A549 (cell line): ENCODE data around the gene ADAMTS14. TPM values are rescaled to one million over a fixed set of nuclear protein-coding genes. Genes with fewer than 3 reads are reported as not detected.

Experiments
- ATAC-seq, 2 experiments: fragments of 200-7000 bp in 1 of 2; fragments of >200 bp in 1 of 2; cut with Nextera tagmentation in 1 of 2; cut with Tn5 transposase in 1 of 2; 3 replicates each; pipeline versions ENCODE4 v1.8.0 to v1.9.1; 2018 to 2020; ENCODE audit warnings: mild to moderate bottlenecking in 1 of 2, moderate library complexity in 1 of 2
- CTCF ChIA-PET: fragments of 300-600 bp; sonication (Branson Sonifier 250); formaldehyde crosslinking; extraction: SDS; loops from one replicate; lab custom pipeline; 2021; ENCODE audit warnings: antibody characterized with exemption, inconsistent platforms; lab: Yijun Ruan, JAX
- POLR2A ChIA-PET: fragments of 350-600 bp; formaldehyde crosslinking; extraction: SDS; loops from one replicate; lab custom pipeline; 2021; ENCODE audit warnings: antibody characterized with exemption, inconsistent platforms; lab: Yijun Ruan, JAX
- DNase-seq, 2 experiments: peaks; one replicate each; pipeline versions ENCODE4 v3.0.0 to v3.0.0-alpha.2; 2011 to 2016; ENCODE audit warnings: low read depth in 1 of 2, low spot score in 1 of 2
- FAIRE-seq: peaks from 2 replicates; lab custom pipeline; 2011; peaks lifted over from hg19 to GRCh38; lab: Jason Lieb, UNC
- H3K27ac ChIP-seq, 2 experiments: fragments of >200 bp; sonication (Bioruptor Twin); formaldehyde crosslinking; 3 replicates each; pipeline ENCODE4 v1.5.1; 2016 to 2017
- H3K4me1 ChIP-seq: fragments of >200 bp; sonication (Bioruptor Twin); formaldehyde crosslinking; 3 replicates; pipeline ENCODE4 v1.6.1; 2016
- H3K4me2 ChIP-seq: fragments of >200 bp; sonication (Bioruptor Twin); formaldehyde crosslinking; 3 replicates; pipeline ENCODE4 v1.6.1; 2016
- H3K4me3 ChIP-seq: fragments of >200 bp; sonication (Bioruptor Twin); formaldehyde crosslinking; 3 replicates; pipeline ENCODE4 v1.5.1; 2016
- H3K9me3 ChIP-seq: fragments of >200 bp; sonication (Bioruptor Twin); formaldehyde crosslinking; 3 replicates; pipeline ENCODE4 v1.6.1; 2016
- CBX2 ChIP-seq: fragments of 200-600 bp; sonication (generic); IDR thresholded peaks from 2 replicates; pipeline ENCODE4 v1.6.1; 2016; ENCODE audit warnings: low read depth, mild to moderate bottlenecking, borderline replicate concordance
- CBX8 ChIP-seq: fragments of 200-600 bp; sonication (generic); IDR thresholded peaks from 2 replicates; pipeline ENCODE4 v1.6.1; 2016
- CEBPB ChIP-seq, 2 experiments: fragments of >200 bp in 1 of 2; sonication (Bioruptor Twin) in 1 of 2; formaldehyde crosslinking in 1 of 2; IDR thresholded peaks; 2 replicates each; pipeline ENCODE4 v1.6.1; 2012 to 2016
- CHD4 ChIP-seq: fragments of 200-600 bp; sonication (generic); IDR thresholded peaks from 2 replicates; pipeline ENCODE4 v1.6.1; 2016; ENCODE audit warnings: antibody characterized with exemption, mild to moderate bottlenecking, borderline replicate concordance
- EHMT2 ChIP-seq: fragments of 200-600 bp; sonication (generic); IDR thresholded peaks from 2 replicates; pipeline ENCODE4 v1.6.1; 2016; ENCODE audit warnings: antibody characterized with exemption, low read depth, mild to moderate bottlenecking, moderate library complexity
- ELK1 ChIP-seq: fragments of 150-350 bp; IDR thresholded peaks from 2 replicates; pipeline ENCODE4 v1.6.1; 2014; ENCODE audit warnings: low read depth, mild to moderate bottlenecking, low read length
- EP300 ChIP-seq, 2 experiments: fragments of >200 bp; sonication (Bioruptor Twin); formaldehyde crosslinking; IDR thresholded peaks; 2 replicates in 1 of 2; 3 replicates in 1 of 2; pipeline ENCODE4 v1.6.1; 2016 to 2017
- FOSL2 ChIP-seq, 2 experiments: fragments of 450-650 bp in 1 of 2; fragments of >200 bp in 1 of 2; sonication (Bioruptor Twin) in 1 of 2; formaldehyde crosslinking; IDR thresholded peaks; 2 replicates each; pipeline versions ENCODE4 v1.5.0 to v1.6.1; 2016 to 2020; ENCODE audit warnings: mild to moderate bottlenecking in 1 of 2, moderate library complexity in 1 of 2
- FOXS1 ChIP-seq: fragments of 250-450 bp; sonication (Bioruptor Pico); IDR thresholded peaks from 2 replicates; pipeline ENCODE4 v1.5.0; 2020; ENCODE audit warnings: mild to moderate bottlenecking, moderate library complexity
- HDAC2 ChIP-seq: fragments of 200-600 bp; sonication (generic); IDR thresholded peaks from 2 replicates; pipeline ENCODE4 v1.6.1; 2016
- HOXA7 ChIP-seq: fragments of 250-450 bp; sonication (Bioruptor Pico); IDR thresholded peaks from 2 replicates; pipeline ENCODE4 v1.5.0; 2020; ENCODE audit warnings: mild to moderate bottlenecking, moderate library complexity
- HOXB13 ChIP-seq: fragments of 250-450 bp; sonication (Bioruptor Pico); IDR thresholded peaks from 2 replicates; pipeline ENCODE4 v1.5.0; 2020; ENCODE audit warnings: low read depth, mild to moderate bottlenecking, moderate library complexity
- HOXB5 ChIP-seq: fragments of 250-450 bp; sonication (Bioruptor Pico); IDR thresholded peaks from 2 replicates; pipeline ENCODE4 v1.5.0; 2020; ENCODE audit warnings: mild to moderate bottlenecking, moderate library complexity
- JUN ChIP-seq, 2 experiments: fragments of >200 bp; sonication (Bioruptor Twin); formaldehyde crosslinking; IDR thresholded peaks; 2 replicates in 1 of 2; 3 replicates in 1 of 2; pipeline ENCODE4 v1.6.1; 2016 to 2017
- KDM1A ChIP-seq: fragments of 200-600 bp; sonication (generic); IDR thresholded peaks from 2 replicates; pipeline ENCODE4 v1.6.1; 2016; ENCODE audit warnings: low read depth, mild to moderate bottlenecking
- KDM5A ChIP-seq: fragments of 200-600 bp; sonication (generic); IDR thresholded peaks from 2 replicates; pipeline ENCODE4 v1.6.1; 2016; ENCODE audit warnings: antibody characterized with exemption, mild to moderate bottlenecking
- MAX ChIP-seq: IDR thresholded peaks from 2 replicates; pipeline ENCODE4 v1.6.1; 2012
- MAZ ChIP-seq: fragments of 150-350 bp; IDR thresholded peaks from 2 replicates; pipeline ENCODE4 v1.6.1; 2014; ENCODE audit warnings: antibody characterized with exemption, low read depth, low read length, borderline replicate concordance
- NR3C1 ChIP-seq: fragments of >200 bp; sonication (Bioruptor Twin); formaldehyde crosslinking; IDR thresholded peaks from 3 replicates; pipeline ENCODE4 v1.6.1; 2017
- PHF8 ChIP-seq: fragments of 200-600 bp; sonication (generic); IDR thresholded peaks from 2 replicates; pipeline ENCODE4 v1.6.1; 2016; ENCODE audit warnings: low read depth, mild to moderate bottlenecking, antibody characterized with exemption, moderate library complexity, borderline replicate concordance
- POLR2A ChIP-seq: IDR thresholded peaks from 2 replicates; pipeline ENCODE4 v1.6.1; 2012; ENCODE audit warnings: mild to moderate bottlenecking, low read length
- RAD21 ChIP-seq, 2 experiments: fragments of >200 bp in 1 of 2; sonication (Bioruptor Twin) in 1 of 2; formaldehyde crosslinking in 1 of 2; IDR thresholded peaks in 1 of 2; conservative IDR thresholded peaks in 1 of 2; 2 replicates in 1 of 2; 3 replicates in 1 of 2; pipeline ENCODE4 v1.6.1; 2012 to 2018; ENCODE audit warnings: inconsistent platforms in 1 of 2
- RCOR1 ChIP-seq: fragments of 150-350 bp; IDR thresholded peaks from 2 replicates; pipeline ENCODE4 v1.6.1; 2014; ENCODE audit warnings: antibody characterized with exemption, low read length, low read depth
- RFX5 ChIP-seq: fragments of 450-650 bp; IDR thresholded peaks from 2 replicates; pipeline ENCODE4 v1.7.1; 2014; ENCODE audit warnings: antibody characterized with exemption, mild to moderate bottlenecking, moderate library complexity
- SMC3 ChIP-seq: fragments of >200 bp; sonication (Bioruptor Twin); formaldehyde crosslinking; IDR thresholded peaks from 3 replicates; pipeline ENCODE4 v1.6.1; 2018; ENCODE audit warnings: inconsistent platforms
- SREBF2 ChIP-seq: fragments of 450-650 bp; IDR thresholded peaks from 2 replicates; pipeline ENCODE4 v1.6.1; 2014; ENCODE audit warnings: mild to moderate bottlenecking, moderate library complexity
- TFCP2L1 ChIP-seq: fragments of 250-450 bp; sonication (Bioruptor Pico); IDR thresholded peaks from 2 replicates; pipeline ENCODE4 v1.5.0; 2021; ENCODE audit warnings: mild to moderate bottlenecking
- ZFP36 ChIP-seq: fragments of 450-650 bp; IDR thresholded peaks from 2 replicates; pipeline ENCODE4 v1.6.1; 2014; ENCODE audit warnings: borderline replicate concordance; ENCODE audit not compliant: partially characterized antibody
- WGBS: methylation state at CpG from one replicate; pipeline ENCODE4 v1.1.6; 2017; ENCODE audit errors: missing lambda C conversion rate; 5-methylcytosine and 5-hydroxymethylcytosine counted together
- polyA plus RNA-seq, 4 experiments: library from polyadenylated mRNA; depleted of rRNA in 3 of 4; stranded (reverse); fragments of >200 nt; fragmentation: RNase III in 1 of 4; extraction: RNeasy Plus Mini Kit Qiagen cat#74134 plus additional on column Dnase treatment in 1 of 4; gene quantifications; 2 replicates in 3 of 4; 3 replicates in 1 of 4; pipeline ENCODE4 v1.2.3, GENCODE V29; 2011 to 2017
- TF ChIP-seq, protein P1 (sequence below): IDR thresholded peaks from 2 replicates; pipeline ENCODE4 v1.6.1; 2012; ENCODE audit warnings: low read depth, borderline replicate concordance
- TF ChIP-seq, protein P2 (sequence below): IDR thresholded peaks from 2 replicates; pipeline ENCODE4 v1.6.1; 2012
- TF ChIP-seq, protein P3 (sequence below): fragments of >200 bp; sonication (Bioruptor Twin); formaldehyde crosslinking; IDR thresholded peaks from 3 replicates; pipeline ENCODE4 v1.6.1; 2016

The ADAMTS14 gene
- polyA plus RNA-seq, 2 of the 4 experiments (the other 2 are of a cell fraction), result 0.03 TPM; not detected in 1

DNA sequence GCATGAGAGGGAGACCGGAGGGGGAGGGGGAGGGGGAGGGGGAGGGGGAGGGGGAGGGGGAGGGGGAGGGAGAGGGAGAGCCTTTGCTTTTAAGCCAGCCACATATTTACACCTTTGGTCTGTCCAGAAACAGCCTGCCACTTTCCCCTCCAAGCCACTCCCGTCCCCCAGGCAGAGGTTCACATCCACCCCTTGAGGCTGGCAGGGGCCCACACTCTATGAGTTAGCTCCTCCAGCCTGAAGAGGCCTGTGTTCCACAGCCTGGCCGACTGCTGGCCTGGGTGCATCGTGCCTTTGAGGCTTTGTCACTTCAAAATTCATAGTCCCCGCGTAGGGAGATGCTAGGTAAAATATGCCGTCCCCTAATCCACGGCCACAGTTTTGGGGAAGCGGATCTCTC, 16.5 kb downstream of the ADAMTS14 start:
- TF ChIP-seq RAD21 (conservative IDR thresholded peaks at IDR 0.05 in 1 of 2, IDR thresholded peaks at IDR 0.05 in 1 of 2) (no peak), CHD4 (no peak), KDM5A (no peak), CEBPB (IDR thresholded peaks at IDR 0.05) (no peak), SMC3 (no peak), ELK1 (no peak), SREBF2 (no peak), KDM1A (no peak), HOXB13 (CRISPR knock-in tag) (no peak), HOXA7 (CRISPR knock-in tag) (no peak), NR3C1 (no peak), MAX (no peak), CBX8 (no peak)
- TF ChIP-seq, protein P1, sequence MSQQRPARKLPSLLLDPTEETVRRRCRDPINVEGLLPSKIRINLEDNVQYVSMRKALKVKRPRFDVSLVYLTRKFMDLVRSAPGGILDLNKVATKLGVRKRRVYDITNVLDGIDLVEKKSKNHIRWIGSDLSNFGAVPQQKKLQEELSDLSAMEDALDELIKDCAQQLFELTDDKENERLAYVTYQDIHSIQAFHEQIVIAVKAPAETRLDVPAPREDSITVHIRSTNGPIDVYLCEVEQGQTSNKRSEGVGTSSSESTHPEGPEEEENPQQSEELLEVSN, result no peak
- Histone ChIP-seq H3K9me3 (no peaks in the 10 kb centered on the region), H3K4me1 (no peaks in the 10 kb centered on the region), H3K4me2 (no peak overlapping the region), H3K27ac (no peak overlapping the region), H3K4me3 (no peak overlapping the region)
- ChIA-PET CTCF (no interaction called here), POLR2A (no interaction called here)
- DNase-seq (no peak), ATAC-seq (no peak), FAIRE-seq (no peak)
- WGBS, result 50% methylated on average over 3 of the region's 9 CpGs

- Histone ChIP-seq H3K4me3 (no peak overlapping the region), H3K4me2 (no peak overlapping the region), H3K9me3 (no peaks in the 10 kb centered on the region)
- CTCF ChIA-PET, result no interaction called here
- no peak for FAIRE-seq
- WGBS, result 56% methylated on average over 6 of the region's 12 CpGs
- TF ChIP-seq RFX5 (no peak), CBX2 (no peak), ZFP36 (no peak), RCOR1 (no peak), POLR2A (no peak), PHF8 (no peak), FOXS1 (CRISPR knock-in tag) (no peak), FOSL2 (IDR thresholded peaks at IDR 0.05) (no peak), FOSL2 (CRISPR knock-in tag; IDR thresholded peaks at IDR 0.05) (no peak), TFCP2L1 (CRISPR knock-in tag) (no peak), RAD21 (conservative IDR thresholded peaks at IDR 0.05 in 1 of 2, IDR thresholded peaks at IDR 0.05 in 1 of 2) (no peak)
- TF ChIP-seq, protein P2, sequence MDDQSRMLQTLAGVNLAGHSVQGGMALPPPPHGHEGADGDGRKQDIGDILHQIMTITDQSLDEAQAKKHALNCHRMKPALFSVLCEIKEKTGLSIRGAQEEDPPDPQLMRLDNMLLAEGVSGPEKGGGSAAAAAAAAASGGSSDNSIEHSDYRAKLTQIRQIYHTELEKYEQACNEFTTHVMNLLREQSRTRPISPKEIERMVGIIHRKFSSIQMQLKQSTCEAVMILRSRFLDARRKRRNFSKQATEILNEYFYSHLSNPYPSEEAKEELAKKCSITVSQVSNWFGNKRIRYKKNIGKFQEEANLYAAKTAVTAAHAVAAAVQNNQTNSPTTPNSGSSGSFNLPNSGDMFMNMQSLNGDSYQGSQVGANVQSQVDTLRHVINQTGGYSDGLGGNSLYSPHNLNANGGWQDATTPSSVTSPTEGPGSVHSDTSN, result no peak
- TF ChIP-seq, all 56 proteins: peak for 0
- no peak overlapping the region for H3K27ac ChIP-seq
- POLR2A ChIA-PET, result no interaction called here
- ATAC-seq (no peak), DNase-seq (no peak)
- H3K4me1 ChIP-seq, result no peaks in the 10 kb centered on the region
Measured at GRCh38 chr10:70689661-70690060, 17.4 kb downstream of the ADAMTS14 start.

- no peak for ATAC-seq
- no peak for DNase-seq
- no peaks in the 10 kb centered on the region for H3K4me1 ChIP-seq
- no peak overlapping the region for H3K27ac ChIP-seq
- ChIA-PET POLR2A (no interaction called here), CTCF (no interaction called here)
- no peak for FAIRE-seq
- no peak overlapping the region for H3K4me3 ChIP-seq
- H3K4me2 ChIP-seq, result no peak overlapping the region
- TF ChIP-seq EHMT2 (no peak), POLR2A (no peak), EP300 (IDR thresholded peaks at IDR 0.05) (no peak), TFCP2L1 (CRISPR knock-in tag) (no peak), HOXB5 (CRISPR knock-in tag) (no peak), HDAC2 (no peak), MAZ (no peak), JUN (IDR thresholded peaks at IDR 0.05) (no peak)
- TF ChIP-seq, protein P3, sequence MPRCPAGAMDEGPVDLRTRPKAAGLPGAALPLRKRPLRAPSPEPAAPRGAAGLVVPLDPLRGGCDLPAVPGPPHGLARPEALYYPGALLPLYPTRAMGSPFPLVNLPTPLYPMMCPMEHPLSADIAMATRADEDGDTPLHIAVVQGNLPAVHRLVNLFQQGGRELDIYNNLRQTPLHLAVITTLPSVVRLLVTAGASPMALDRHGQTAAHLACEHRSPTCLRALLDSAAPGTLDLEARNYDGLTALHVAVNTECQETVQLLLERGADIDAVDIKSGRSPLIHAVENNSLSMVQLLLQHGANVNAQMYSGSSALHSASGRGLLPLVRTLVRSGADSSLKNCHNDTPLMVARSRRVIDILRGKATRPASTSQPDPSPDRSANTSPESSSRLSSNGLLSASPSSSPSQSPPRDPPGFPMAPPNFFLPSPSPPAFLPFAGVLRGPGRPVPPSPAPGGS, result no peak
- H3K9me3 ChIP-seq, result no peaks in the 10 kb centered on the region
- WGBS, result 60% methylated on average over 1 of the region's 11 CpGs
Measured at GRCh38 chr10:70690589-70690988, 18.3 kb downstream of the ADAMTS14 start.
